ENCODE measurements around the gene TMEM119. TPM values are rescaled to one million over a fixed set of nuclear protein-coding genes. Genes with fewer than 3 reads are reported as not detected.
"Not testable (repeated sequence)": the region's sequence is repeated elsewhere in the genome, so short reads cannot be mapped to it uniquely, and the experiment has no call there.

TMEM119 gene
- total RNA-seq, 3 donors from 2014 or later, result 12.1 to 21.0 (median 12.5) TPM

DNA sequence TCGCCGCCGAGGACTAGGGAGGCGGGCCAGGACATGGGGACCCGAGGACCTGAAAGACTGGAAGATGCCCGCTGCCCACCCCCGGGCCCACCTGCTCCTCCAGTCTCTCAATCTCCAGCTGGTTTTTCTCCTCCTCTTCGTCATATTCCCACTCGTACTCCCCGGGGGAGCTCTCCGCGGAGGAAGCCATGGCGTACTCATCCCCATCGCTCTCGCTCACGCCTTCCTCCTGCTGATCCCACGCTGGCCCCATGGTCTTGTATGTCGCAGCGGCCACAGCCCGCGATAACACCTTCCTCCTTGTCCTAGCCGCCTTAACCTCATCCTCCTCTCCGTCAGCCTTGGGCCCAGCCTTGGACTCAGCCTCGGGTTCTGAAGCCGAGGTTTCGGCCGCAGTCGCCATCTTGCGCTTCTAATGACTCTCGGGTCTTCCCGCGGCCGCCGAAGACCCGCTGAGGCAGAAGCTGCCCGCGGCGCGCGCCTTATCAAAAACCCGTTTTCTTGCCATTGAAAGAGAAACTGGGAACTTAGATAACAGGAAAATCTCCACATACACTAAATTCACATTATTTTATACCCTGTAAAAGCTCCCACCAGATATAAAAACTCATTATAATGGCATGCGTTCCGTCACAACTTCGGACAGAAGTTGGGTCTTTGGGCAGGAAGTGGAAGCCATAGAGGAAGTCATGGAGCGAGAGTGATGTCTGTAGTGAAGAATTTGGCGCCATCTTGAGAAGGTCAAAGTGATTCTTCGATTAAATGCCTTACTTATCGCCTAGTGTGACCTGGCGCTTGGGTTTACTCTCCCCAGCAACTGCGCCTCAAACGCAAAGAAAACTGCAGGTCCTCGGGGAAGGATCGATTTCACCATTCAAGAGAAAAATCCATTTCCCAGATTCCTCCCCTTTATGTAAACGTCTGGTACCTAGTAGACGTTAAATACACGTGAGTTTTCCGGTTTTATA is 36.8 kb downstream of the TMEM119 start, which contains the start of gene SART3:
Gene SART3 (minus strand): TSS at position 422 of the 968 bp plus-strand sequence. CDS start 19 bp downstream, at position 403.
- Histone ChIP-seq H3K4me1 (peaks cover 0 to 6% of the 10 kb centered on the region in 2 donors), H3K4me3 (peak within 1 kb of the TSS; percentile 93 to 100 (median 98)), H3K36me3 (no peaks in the 10 kb centered on the region), H3K27ac (peak within 1 kb of the TSS; percentile 91 to 95), H3K9me3 (no peaks in the 10 kb centered on the region), H3K27me3 (no peaks in the 10 kb centered on the region)
- intact Hi-C loops (cut with DNase I; ENCODE audit: low total_unique reads), result loop anchor here (5.0 to 10.0 kb wide), 2 partner anchors 244 to 531 kb away; partner anchors contain the start of gene ALKBH2
- DNase-seq (ENCODE audit: low spot score in 2 of 2), result peak; percentile 67 to 68
- TF ChIP-seq, protein P1, sequence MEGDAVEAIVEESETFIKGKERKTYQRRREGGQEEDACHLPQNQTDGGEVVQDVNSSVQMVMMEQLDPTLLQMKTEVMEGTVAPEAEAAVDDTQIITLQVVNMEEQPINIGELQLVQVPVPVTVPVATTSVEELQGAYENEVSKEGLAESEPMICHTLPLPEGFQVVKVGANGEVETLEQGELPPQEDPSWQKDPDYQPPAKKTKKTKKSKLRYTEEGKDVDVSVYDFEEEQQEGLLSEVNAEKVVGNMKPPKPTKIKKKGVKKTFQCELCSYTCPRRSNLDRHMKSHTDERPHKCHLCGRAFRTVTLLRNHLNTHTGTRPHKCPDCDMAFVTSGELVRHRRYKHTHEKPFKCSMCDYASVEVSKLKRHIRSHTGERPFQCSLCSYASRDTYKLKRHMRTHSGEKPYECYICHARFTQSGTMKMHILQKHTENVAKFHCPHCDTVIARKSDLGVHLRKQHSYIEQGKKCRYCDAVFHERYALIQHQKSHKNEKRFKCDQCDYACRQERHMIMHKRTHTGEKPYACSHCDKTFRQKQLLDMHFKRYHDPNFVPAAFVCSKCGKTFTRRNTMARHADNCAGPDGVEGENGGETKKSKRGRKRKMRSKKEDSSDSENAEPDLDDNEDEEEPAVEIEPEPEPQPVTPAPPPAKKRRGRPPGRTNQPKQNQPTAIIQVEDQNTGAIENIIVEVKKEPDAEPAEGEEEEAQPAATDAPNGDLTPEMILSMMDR (IDR thresholded peaks at IDR 0.05), result no peak
- peak; percentile 5 to 95 (median 88) for TF ChIP-seq POLR2AphosphoS5 (IDR thresholded peaks at IDR 0.05)
- TF ChIP-seq POLR2A (IDR thresholded peaks at IDR 0.05), result peak; percentile 27

DNA sequence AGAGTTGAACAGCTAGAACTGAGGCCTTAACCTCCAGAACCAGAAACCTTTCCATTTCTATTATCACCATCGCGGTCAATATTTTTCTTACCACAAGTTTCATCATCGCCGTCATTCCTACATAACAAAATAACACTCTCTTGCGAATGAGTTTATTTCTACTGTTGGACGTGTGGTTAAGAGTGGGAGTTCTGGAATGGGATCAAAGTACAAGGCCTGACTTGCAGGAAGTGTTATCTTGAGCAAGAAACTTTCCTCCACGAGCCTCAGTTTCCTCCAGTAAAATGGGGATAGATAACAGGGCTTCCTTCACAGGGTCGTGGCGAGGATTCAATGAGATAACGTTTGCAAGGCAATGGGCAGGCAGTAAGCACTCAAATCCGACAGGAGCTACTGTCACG is 37.6 kb downstream of the TMEM119 start:
- no peaks in the 10 kb centered on the region for H3K9me3 ChIP-seq
- no peak for DNase-seq (ENCODE audit: low spot score in 2 of 2)
- peaks cover 0 to 6% of the 10 kb centered on the region in 2 donors for H3K4me1 ChIP-seq
- H3K27ac ChIP-seq, result peak overlapping the region; percentile 91 to 95
- no peaks in the 10 kb centered on the region for H3K36me3 ChIP-seq
- intact Hi-C loops (cut with DNase I; ENCODE audit: low total_unique reads), result loop anchor here (5.0 to 10.0 kb wide), 2 partner anchors 244 to 532 kb away; partner anchors contain the start of gene ALKBH2
- peak overlapping the region; percentile 93 to 100 (median 98) for H3K4me3 ChIP-seq
- TF ChIP-seq POLR2A (IDR thresholded peaks at IDR 0.05), result no peak
- TF ChIP-seq POLR2AphosphoS5 (IDR thresholded peaks at IDR 0.05), result no peak
- TF ChIP-seq, protein P1 (IDR thresholded peaks at IDR 0.05), result no peak
- H3K27me3 ChIP-seq, result no peaks in the 10 kb centered on the region

DNA sequence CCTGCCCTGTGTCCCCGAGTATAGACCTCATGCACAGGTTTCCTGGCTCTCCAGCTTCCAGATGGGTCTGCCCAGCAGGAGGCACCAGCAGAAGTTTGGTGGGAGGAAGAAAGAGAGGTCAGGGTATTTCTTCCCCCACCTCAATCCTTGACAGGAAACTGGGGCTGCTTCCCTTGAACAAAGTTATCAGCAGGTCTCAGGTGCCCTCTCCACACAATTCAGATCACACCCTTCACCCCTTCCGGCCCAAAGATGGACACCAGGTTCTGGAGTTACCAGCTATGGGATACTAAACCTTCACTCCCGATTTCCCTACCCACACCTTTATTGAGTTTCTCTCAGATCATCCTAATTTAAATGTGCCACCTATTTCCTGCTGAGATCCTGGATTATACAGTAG is 38.1 kb downstream of the TMEM119 start:
- no peaks in the 10 kb centered on the region for H3K36me3 ChIP-seq
- no peaks in the 10 kb centered on the region for H3K27me3 ChIP-seq
- intact Hi-C loops (cut with DNase I; ENCODE audit: low total_unique reads), result loop anchor here (5.0 to 10.0 kb wide), 2 partner anchors 245 to 533 kb away; partner anchors contain the start of gene ALKBH2
- no peak for TF ChIP-seq POLR2AphosphoS5 (IDR thresholded peaks at IDR 0.05)
- TF ChIP-seq, protein P1 (IDR thresholded peaks at IDR 0.05), result no peak
- no peak for TF ChIP-seq POLR2A (IDR thresholded peaks at IDR 0.05)
- no peaks in the 10 kb centered on the region for H3K9me3 ChIP-seq
- H3K27ac ChIP-seq, result no peak overlapping the region
- DNase-seq (ENCODE audit: low spot score in 2 of 2), result no peak
- H3K4me3 ChIP-seq, result peak overlapping the region in 2 of 3 donors; percentile 93 to 100
- peaks cover 0 to 6% of the 10 kb centered on the region in 2 donors for H3K4me1 ChIP-seq

DNA sequence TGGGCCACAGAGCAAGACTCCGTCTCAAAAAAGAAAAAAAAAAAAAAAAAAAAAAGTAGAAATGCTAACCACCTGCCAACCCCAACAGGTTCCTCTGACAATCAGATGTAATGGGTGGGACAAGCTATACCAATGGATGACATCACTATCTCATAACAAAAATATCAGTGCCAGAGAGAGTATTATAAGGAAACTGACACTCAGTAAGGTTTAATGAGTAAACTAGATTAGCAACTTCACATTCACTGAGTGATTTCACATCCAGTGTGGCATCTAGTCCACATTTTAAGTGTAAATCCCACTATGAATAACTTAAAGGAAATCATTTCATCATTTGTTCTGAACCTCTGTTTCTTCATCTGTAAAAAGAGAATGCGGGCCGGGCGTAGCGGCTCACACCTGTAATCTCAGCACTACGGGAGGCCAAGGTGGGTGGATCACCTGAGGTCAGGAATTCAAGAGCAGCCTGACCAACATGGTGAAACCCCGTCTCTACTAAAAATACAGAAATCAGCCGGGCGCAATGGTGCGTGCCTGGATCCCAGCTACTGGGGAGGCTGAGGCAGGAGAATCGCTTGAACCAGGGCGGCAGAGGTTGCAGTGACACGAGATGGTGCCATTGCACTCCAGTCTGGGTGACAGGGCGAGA is 38.8 kb downstream of the TMEM119 start:
- H3K9me3 ChIP-seq, result no peaks in the 10 kb centered on the region
- H3K27me3 ChIP-seq, result no peaks in the 10 kb centered on the region
- peaks cover 0 to 6% of the 10 kb centered on the region in 2 donors for H3K4me1 ChIP-seq
- TF ChIP-seq, protein P1 (IDR thresholded peaks at IDR 0.05), result no peak
- TF ChIP-seq POLR2A (IDR thresholded peaks at IDR 0.05) (no peak), POLR2AphosphoS5 (IDR thresholded peaks at IDR 0.05) (no peak)
- no peaks in the 10 kb centered on the region for H3K36me3 ChIP-seq
- peak overlapping the region in 1 of 3 donors; percentile 93 for H3K4me3 ChIP-seq
- H3K27ac ChIP-seq, result no peak overlapping the region
- DNase-seq (ENCODE audit: low spot score in 2 of 2), result no peak
- intact Hi-C loops (cut with DNase I; ENCODE audit: low total_unique reads), result no loop called here

DNA sequence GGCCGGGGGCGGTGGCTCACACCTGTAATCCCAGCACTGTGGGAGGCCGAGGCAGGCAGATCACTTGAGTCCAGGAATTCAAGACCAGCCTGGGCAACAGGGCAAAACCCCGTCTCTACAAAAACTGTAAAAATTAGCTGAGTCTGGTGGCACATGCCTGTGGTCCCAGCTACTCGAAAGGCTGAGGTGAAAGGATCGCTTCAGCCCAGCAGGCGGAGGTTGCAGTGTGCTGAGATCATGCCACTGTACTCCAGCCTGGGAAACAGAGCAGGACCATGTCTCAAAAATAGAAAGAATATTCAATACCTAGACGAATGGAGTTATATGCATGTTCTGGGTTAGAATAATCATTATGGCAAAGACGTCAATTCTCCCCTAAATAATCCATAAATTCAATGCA is 42.5 kb downstream of the TMEM119 start:
- H3K4me1 ChIP-seq; H3K4me3 ChIP-seq; H3K9me3 ChIP-seq; H3K36me3 ChIP-seq; H3K27me3 ChIP-seq; H3K27ac ChIP-seq; DNase-seq (ENCODE audit: low spot score in 2 of 2); intact Hi-C loops (cut with DNase I; ENCODE audit: low total_unique reads): not testable (repeated sequence)
